HG03565 (cell line): ENCODE data around the gene FOXK1.

ENCODE experiments used
- ATAC-seq: cut with Tn5 transposase; IDR thresholded peaks from one replicate; pipeline ENCODE4 v1.9.1; 2021; ENCODE audit warnings: mild to moderate bottlenecking, moderate library complexity; ENCODE audit not compliant: unreplicated experiment

Gene FOXK1

GRCh38 chr7:4762121-4763055 is 80.3 kb downstream of the FOXK1 start:
- no peak for ATAC-seq

DNA sequence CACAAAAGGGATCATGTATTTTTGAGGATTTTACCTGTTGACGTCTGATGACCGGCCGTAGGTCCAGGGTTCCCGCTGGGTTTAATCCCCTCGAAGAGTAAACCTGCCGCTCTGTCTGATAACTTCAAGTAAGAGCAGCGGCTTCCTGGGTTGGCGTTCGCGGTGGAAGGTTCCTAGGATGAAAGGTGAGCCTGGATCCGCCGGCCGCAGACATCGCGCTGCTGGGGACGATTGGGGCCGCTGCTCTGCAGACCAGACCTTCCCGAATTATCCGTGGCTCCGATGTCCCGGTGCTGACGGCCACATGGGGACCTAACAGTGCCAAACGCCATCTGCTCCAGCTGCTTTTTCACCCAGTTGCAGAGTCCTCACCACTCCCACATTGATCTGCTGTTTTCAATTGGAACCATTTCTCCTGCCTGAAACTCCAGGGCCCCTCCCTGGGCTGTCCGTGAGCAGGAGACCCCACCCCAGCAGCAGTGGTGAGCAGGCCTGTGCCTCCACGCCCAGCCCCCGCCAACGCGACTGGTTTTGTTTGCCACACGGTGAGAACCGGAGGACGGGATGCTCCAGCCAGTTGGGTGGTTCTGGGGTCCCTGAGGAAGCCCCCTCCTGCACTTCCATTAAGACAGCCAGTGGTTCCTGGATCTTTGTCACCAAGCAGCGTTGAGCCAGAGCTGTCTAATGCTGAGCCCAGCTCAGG is 81.1 kb downstream of the FOXK1 start:
- ATAC-seq: no peak

GRCh38 chr7:4763794-4764185 is 81.7 kb downstream of the FOXK1 start:
- no peak for ATAC-seq

- ATAC-seq: no peak
Measured at GRCh38 chr7:4764402-4765007, 82.4 kb downstream of the FOXK1 start.

- ATAC-seq: no peak
Measured at GRCh38 chr7:4765776-4766490, 83.8 kb downstream of the FOXK1 start.

DNA sequence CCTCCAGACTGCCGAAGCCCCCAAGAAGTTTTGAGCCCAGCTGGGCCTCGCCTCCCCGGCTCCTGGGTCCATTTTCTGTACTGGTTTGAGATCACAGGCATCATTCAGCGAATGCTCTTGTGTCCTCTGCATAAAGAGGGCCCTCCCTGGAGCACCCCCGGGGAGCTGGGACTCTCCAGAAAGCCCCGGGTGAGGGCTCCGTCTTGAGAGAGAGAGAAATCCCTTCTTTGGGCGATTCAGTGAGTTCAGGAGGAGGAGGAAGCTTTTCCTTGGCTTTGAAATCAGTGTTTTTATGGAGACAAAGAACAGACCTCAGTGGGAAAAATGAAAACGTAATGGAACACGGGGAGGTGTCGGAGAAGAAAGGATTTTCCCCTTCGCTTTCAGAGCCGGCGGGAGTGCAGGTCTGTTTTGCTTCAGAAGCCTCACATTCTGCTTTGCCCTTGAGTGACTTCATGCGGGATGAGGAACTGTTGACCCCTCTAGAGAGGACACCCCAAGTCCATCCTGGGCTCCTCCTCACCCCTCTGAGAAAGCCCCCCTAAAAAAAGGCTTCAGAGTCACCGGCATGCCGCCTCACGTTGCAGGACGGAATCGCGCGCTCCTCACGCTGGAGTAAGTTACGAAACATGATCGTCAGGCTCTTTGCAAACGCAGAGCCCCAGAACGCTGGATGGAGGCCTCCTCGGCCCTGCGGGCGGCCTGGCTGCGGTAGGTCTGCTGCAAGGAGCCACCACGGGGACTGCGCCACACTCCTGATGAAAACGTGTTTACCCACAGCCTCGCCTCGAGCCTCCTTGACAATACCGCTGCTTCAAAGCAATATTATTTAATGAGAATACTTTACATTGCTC is 84.8 kb downstream of the FOXK1 start:
- no peak for ATAC-seq

DNA sequence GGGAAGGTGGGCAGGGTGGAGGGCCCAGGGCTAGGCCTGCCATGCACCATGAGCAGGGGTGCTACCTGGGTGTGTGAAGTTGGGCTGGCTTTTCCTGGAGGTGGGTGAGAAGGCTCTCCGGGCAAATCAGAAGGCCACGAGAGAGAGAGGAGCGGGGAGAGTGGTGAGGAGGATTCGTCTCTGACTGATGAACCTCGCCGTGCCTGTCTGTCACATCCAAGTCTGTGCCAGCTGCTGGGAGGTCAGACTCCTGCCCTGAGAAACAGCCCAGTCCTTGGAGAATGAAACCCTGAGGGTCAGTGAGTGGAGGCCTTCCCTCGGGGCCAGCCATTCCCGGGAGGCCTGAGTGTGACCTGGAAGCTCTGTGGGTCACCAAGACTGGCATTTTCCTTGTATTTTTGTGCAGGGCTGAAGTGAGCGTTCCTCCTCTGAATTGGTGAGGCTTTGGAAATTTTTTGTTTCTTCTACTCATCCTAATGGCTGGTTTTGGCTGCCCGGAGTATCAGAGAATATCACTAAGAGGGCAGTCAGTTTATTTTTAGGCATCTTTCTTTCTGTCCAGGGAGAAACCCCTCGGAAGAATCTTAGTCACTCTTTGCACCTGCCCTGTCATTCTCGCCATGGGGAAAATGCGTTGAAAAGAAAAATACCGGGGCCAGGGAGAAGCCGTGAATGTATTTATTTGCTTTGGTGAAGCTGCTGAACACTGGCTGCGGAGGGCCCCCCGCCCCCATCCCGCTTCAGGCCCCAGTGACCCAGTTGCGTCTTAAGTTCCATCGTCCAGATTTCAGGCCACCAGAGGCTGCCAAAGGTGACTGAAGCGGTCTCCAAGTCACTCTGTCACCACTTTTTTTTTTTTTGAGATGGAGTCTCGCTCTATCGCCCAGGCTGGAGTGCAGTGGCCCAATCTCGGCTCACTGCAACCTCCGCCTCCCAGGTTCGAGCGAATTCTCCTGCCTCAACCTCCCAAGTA is 86.8 kb downstream of the FOXK1 start:
- ATAC-seq: no peak

- ATAC-seq: no peak
Measured at GRCh38 chr7:4769761-4770160, 87.7 kb downstream of the FOXK1 start.

DNA sequence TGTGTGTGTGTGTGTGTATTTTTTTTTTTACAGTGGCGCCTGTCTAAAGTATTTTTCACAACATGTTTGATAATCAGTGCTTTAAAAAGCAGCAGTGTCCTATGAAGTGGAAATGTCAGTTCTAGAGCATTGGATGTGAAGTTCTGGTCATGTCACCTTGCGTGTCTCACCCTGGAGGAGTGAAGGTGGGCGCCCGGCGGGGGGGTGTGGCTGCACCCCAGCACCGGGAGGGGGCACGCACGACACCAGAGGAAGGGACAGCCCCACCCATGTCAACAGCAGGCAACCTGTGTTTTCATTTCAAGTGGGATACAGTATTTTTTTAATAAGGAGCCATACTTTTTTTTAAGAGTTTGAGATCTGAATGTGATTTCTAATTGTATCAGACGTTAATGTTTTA is 88.8 kb downstream of the FOXK1 start:
- ATAC-seq: no peak

DNA sequence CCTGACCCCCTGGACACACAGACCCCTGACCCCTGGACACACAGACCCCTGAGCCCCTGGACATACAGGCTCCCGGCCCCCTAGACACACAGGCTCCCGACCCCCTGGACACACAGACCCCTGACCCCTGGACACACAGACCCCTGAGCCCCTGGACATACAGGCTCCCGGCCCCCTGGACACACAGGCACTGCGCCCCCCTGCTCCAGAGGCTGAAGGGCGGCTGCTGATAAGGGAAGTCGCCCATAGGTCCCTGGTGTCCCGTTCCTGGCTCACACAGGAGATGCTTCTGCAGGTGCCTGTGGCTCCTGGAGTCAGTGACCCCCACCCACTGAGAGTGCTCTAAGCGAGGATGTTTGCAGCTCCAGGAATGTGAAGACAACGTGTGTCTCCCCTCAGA is 89.6 kb downstream of the FOXK1 start:
- no peak for ATAC-seq

DNA sequence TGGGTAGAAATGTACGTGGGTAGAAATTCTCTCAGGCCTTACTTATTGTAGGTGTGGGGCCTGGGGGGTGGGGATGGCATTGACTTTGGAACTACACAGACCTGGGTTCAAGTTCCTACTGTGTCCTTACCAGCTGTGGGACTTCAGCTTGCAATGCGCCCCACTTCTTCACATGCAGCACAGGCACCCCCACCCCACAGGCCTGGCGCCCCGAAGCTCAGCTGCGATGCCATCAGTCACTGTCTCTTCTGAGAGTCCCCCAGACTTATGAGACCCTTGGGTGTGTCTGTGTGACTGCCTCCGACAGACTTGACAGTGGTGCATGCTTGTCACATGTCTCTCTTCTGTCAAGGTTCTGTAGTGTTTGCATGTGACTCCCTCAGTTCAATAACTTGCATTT is 90.2 kb downstream of the FOXK1 start:
- no peak for ATAC-seq

GRCh38 chr7:4774007-4774406 is 91.9 kb downstream of the FOXK1 start:
- ATAC-seq: no peak

DNA sequence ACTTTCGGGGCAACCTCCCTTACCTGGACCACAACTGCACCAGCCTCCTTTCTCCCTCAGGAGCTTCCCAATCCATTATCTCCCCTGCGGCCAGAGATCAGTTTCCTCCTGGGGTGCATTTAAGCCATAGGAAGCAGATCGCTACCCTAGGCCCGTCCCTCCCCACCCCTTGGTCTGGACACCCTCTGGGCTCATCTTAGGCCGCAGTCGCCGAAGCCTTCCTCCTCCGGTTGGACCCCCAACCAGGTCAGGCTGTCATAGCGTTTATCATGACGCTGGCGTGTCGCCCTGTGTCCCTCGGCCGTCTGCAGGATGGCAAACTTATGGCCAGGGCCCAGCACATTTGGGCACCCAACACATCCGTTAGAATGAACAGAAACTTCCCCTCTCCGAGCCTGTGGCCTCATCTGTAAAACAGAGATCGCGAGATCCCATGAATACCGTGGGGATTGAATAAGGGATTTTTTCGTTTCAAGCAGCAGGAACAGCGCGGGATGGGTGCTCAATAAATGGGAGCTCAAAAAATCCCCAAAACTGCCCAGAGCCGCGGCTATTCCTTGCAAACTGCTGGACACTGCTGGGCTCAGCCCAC is 92.7 kb downstream of the FOXK1 start:
- ATAC-seq: peak; percentile 14

- peak; percentile 88 for ATAC-seq
Measured at GRCh38 chr7:4775250-4775847, 93.3 kb downstream of the FOXK1 start, which contains the start of gene AP5Z1. AP5Z1 (plus strand) TSS chr7:4775623; CDS start chr7:4775716, 93 bp downstream.

- ATAC-seq: no peak
Measured at GRCh38 chr7:4775848-4776623, 93.9 kb downstream of the FOXK1 start.

DNA sequence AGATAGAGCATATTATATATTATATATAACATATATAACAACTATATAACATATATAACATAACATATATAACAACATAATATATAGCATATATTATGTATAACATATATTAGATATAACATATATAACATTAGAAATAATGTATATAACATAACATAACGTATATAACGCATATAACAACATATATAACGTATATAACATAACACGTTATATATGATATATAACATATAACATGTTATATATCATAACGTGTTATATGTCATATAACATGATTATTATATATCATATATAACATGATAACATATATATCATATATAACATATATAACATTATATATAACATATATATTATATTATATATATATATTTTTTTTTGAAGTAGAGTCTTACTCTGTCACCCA is 97.0 kb downstream of the FOXK1 start:
- ATAC-seq: no peak

- no peak for ATAC-seq
Measured at GRCh38 chr7:4781366-4782069, 99.4 kb downstream of the FOXK1 start.
